Suprapubic skin (tissue), 4 donors: ENCODE measurements around the gene HEXIM1. TPM values are rescaled to one million over a fixed set of nuclear protein-coding genes. Genes with fewer than 3 reads are reported as not detected.

Source experiments
- DNase-seq, 2 donors: peaks; one replicate each; pipeline ENCODE4 v3.0.0-alpha.2; 2019; ENCODE audit warnings: low spot score in 2 of 2
- H3K27ac ChIP-seq: fragments of 200-600 bp; sonication (generic); one replicate; pipeline ENCODE4 v1.5.1; 2019
- H3K27me3 ChIP-seq: fragments of 200-600 bp; sonication (generic); one replicate; pipeline ENCODE4 v1.5.1; 2019
- H3K36me3 ChIP-seq: fragments of 200-600 bp; sonication (generic); one replicate; pipeline ENCODE4 v1.5.1; 2019
- H3K4me1 ChIP-seq: fragments of 200-600 bp; sonication (generic); one replicate; pipeline ENCODE4 v1.5.1; 2019
- H3K4me3 ChIP-seq: fragments of 200-600 bp; sonication (generic); one replicate; pipeline ENCODE4 v1.5.1; 2019; ENCODE audit warnings: mild to moderate bottlenecking
- H3K9me3 ChIP-seq: fragments of 200-600 bp; sonication (generic); one replicate; pipeline ENCODE4 v1.5.1; 2019
- CTCF ChIP-seq, 2 donors: fragments of 200-600 bp in 1 of 2; fragments of 450-650 bp in 1 of 2; sonication (generic) in 1 of 2; IDR thresholded peaks; one replicate each; pipeline ENCODE4 v1.5.1; 2016 to 2019; ENCODE audit warnings: antibody characterized with exemption in 2 of 2, mild to moderate bottlenecking in 1 of 2, moderate library complexity in 1 of 2
- EP300 ChIP-seq: sonication (generic); formaldehyde crosslinking; IDR thresholded peaks from one replicate; pipeline ENCODE4 v1.6.1; 2017; ENCODE audit warnings: antibody characterized with exemption
- POLR2A ChIP-seq, 2 donors: fragments of 450-650 bp; IDR thresholded peaks; one replicate each; pipeline ENCODE4 v1.6.1; 2017; ENCODE audit warnings: antibody characterized with exemption in 2 of 2, mild to moderate bottlenecking in 2 of 2, moderate library complexity in 2 of 2
- POLR2AphosphoS5 ChIP-seq, 3 donors: sonication (generic); formaldehyde crosslinking; IDR thresholded peaks; one replicate each; pipeline ENCODE4 v1.6.1; 2017; ENCODE audit warnings: antibody characterized with exemption in 3 of 3
- WGBS: methylation state at CpG from one replicate; pipeline ENCODE4 v1.1.5; 2018; 5-methylcytosine and 5-hydroxymethylcytosine counted together
- total RNA-seq, 4 donors: library from RNA; depleted of rRNA; stranded (reverse); fragments of >200 nt; gene quantifications; one replicate each; pipeline ENCODE4 v1.1.0, GENCODE V29; 2016

HEXIM1 gene
- total RNA-seq, 4 donors from 2014 or later = 23.1 to 35.6 (median 27.8) TPM

GRCh38 chr17:45156242-45156641 is 8.0 kb downstream of the HEXIM1 start:
- no peak overlapping the region for H3K27ac ChIP-seq
- no peak for DNase-seq
- WGBS = 89% methylated on average over 3 of the region's 3 CpGs
- H3K9me3 ChIP-seq = no peaks in the 10 kb centered on the region
- H3K4me1 ChIP-seq = peaks cover 63% of the 10 kb centered on the region
- no peak overlapping the region for H3K4me3 ChIP-seq
- no peaks in the 10 kb centered on the region for H3K27me3 ChIP-seq
- H3K36me3 ChIP-seq = peaks cover 2% of the 10 kb centered on the region
- TF ChIP-seq POLR2A (IDR thresholded peaks at IDR 0.05) = no peak
- TF ChIP-seq CTCF (IDR thresholded peaks at IDR 0.05) = no peak
- no peak for TF ChIP-seq POLR2AphosphoS5 (IDR thresholded peaks at IDR 0.05)
- no peak for TF ChIP-seq EP300

GRCh38 chr17:45160447-45161287 is 12.4 kb downstream of the HEXIM1 start:
- no peaks in the 10 kb centered on the region for H3K27me3 ChIP-seq
- peak overlapping the region; percentile 92 for H3K4me3 ChIP-seq
- TF ChIP-seq EP300 = no peak
- TF ChIP-seq POLR2A (IDR thresholded peaks at IDR 0.05) = no peak
- no peak for TF ChIP-seq POLR2AphosphoS5 (IDR thresholded peaks at IDR 0.05)
- no peak for TF ChIP-seq CTCF (IDR thresholded peaks at IDR 0.05)
- under 1% methylated on average over 20 of the region's 48 CpGs for WGBS
- peaks cover 41% of the 10 kb centered on the region for H3K4me1 ChIP-seq
- H3K36me3 ChIP-seq = peaks cover 2% of the 10 kb centered on the region
- DNase-seq = peak in 1 of 2 donors; percentile 87
- no peaks in the 10 kb centered on the region for H3K9me3 ChIP-seq
- peak overlapping the region; percentile 100 for H3K27ac ChIP-seq

- DNase-seq = peak; percentile 99
- Histone ChIP-seq H3K36me3 (no peaks in the 10 kb centered on the region), H3K4me1 (peaks cover 39% of the 10 kb centered on the region), H3K27me3 (no peaks in the 10 kb centered on the region), H3K9me3 (no peaks in the 10 kb centered on the region), H3K27ac (peak within 1 kb of the TSS; percentile 100), H3K4me3 (peak within 1 kb of the TSS; percentile 92)
- TF ChIP-seq POLR2A (IDR thresholded peaks at IDR 0.05) (peak; percentile 85 to 98), POLR2AphosphoS5 (IDR thresholded peaks at IDR 0.05) (peak; percentile 90 to 99 (median 96)), CTCF (IDR thresholded peaks at IDR 0.05) (no peak), EP300 (no peak)
- under 1% methylated on average over 26 of the region's 53 CpGs for WGBS
These were observed 13.2 kb downstream of the HEXIM1 start, which contains the start of gene HEXIM2 for GRCh38 chr17:45161288-45162024. Gene HEXIM2 (plus strand): TSS chr17:45161875. CDS start chr17:45162794, 919 bp downstream.

- H3K27ac ChIP-seq = no peak overlapping the region
- WGBS = 62% methylated on average over 4 of the region's 9 CpGs
- TF ChIP-seq EP300 (no peak), CTCF (IDR thresholded peaks at IDR 0.05) (no peak)
- H3K9me3 ChIP-seq = no peaks in the 10 kb centered on the region
- no peak for DNase-seq
- H3K36me3 ChIP-seq = no peaks in the 10 kb centered on the region
- no peaks in the 10 kb centered on the region for H3K27me3 ChIP-seq
- peaks cover 39% of the 10 kb centered on the region for H3K4me1 ChIP-seq
- peak overlapping the region; percentile 92 for H3K4me3 ChIP-seq
These were observed 13.9 kb downstream of the HEXIM1 start for GRCh38 chr17:45162025-45162687.
